IMR-90 (cell line): ENCODE data around the gene GAGE12H. TPM values are rescaled to one million over a fixed set of nuclear protein-coding genes. Genes with fewer than 3 reads are reported as not detected.
"Not testable (repeated sequence)": the region's sequence is repeated elsewhere in the genome, so short reads cannot be mapped to it uniquely, and the experiment has no call there.

Experiments
- ATAC-seq: fragments of 200-7000 bp; cut with Tn5 transposase; 2 replicates; pipeline ENCODE4 v1.9.1; 2020; ENCODE audit warnings: low read depth, mild to moderate bottlenecking, moderate library complexity
- BruUV-seq: library from RNA; stranded (reverse); fragments of 400-500 nt; replicated peaks from 2 replicates; lab custom pipeline; 2021; lab: Mats Ljungman, UMichigan
- CTCF ChIA-PET: fragments of 300-600 bp; formaldehyde crosslinking; extraction: SDS; loops from one replicate; lab custom pipeline; 2021; ENCODE audit warnings: antibody characterized with exemption; lab: Yijun Ruan, JAX
- POLR2A ChIA-PET: fragments of 300-600 bp; sonication (Branson Sonifier 250); formaldehyde crosslinking; loops from one replicate; lab custom pipeline; 2022; ENCODE audit warnings: antibody characterized with exemption; ENCODE audit not compliant: unreplicated experiment; lab: Charles Lee
- DNase-seq: peaks from one replicate; pipeline ENCODE4 v3.0.0; 2013
- H2AFZ ChIP-seq: replicated peaks from 2 replicates; pipeline ENCODE3; 2013; ENCODE audit warnings: low read length, mild to moderate bottlenecking; ENCODE audit not compliant: poor library complexity
- H2AK5ac ChIP-seq: 2 replicates; pipeline ENCODE4 v1.6.1; 2013; ENCODE audit warnings: low read depth, low read length, inconsistent platforms
- H2AK9ac ChIP-seq: replicated peaks from 2 replicates; pipeline ENCODE3; 2013; ENCODE audit warnings: mild to moderate bottlenecking, low read depth, low read length, moderate library complexity; ENCODE audit not compliant: poor library complexity
- H2BK120ac ChIP-seq: 2 replicates; pipeline ENCODE4 v1.6.1; 2013; ENCODE audit warnings: low read depth, low read length, inconsistent platforms
- H2BK15ac ChIP-seq: 3 replicates; pipeline ENCODE4 v1.6.1; 2013; ENCODE audit warnings: low read depth, low read length, inconsistent platforms
- H2BK20ac ChIP-seq: 2 replicates; pipeline ENCODE4 v1.6.1; 2013; ENCODE audit warnings: low read depth, mild to moderate bottlenecking, inconsistent platforms, low read length, moderate library complexity
- H2BK5ac ChIP-seq: 2 replicates; pipeline ENCODE4 v1.6.1; 2013; ENCODE audit warnings: mild to moderate bottlenecking, low read depth, low read length, inconsistent platforms; ENCODE audit not compliant: poor library complexity, severe bottlenecking
- H3K14ac ChIP-seq: replicated peaks from 2 replicates; pipeline ENCODE4 v1.6.1; 2013; ENCODE audit warnings: low read depth, low read length, inconsistent platforms
- H3K18ac ChIP-seq: 2 replicates; pipeline ENCODE4 v1.6.1; 2013; ENCODE audit warnings: low read depth, low read length, control low read depth
- H3K23ac ChIP-seq: 2 replicates; pipeline ENCODE4 v1.6.1; 2013; ENCODE audit warnings: low read depth, low read length, inconsistent platforms
- H3K27ac ChIP-seq: 2 replicates; pipeline ENCODE4 v1.5.1; 2013; ENCODE audit warnings: mild to moderate bottlenecking, control low read depth, low read length; ENCODE audit not compliant: insufficient read depth
- H3K27me3 ChIP-seq: 2 replicates; pipeline ENCODE4 v1.6.1; 2013; ENCODE audit warnings: low read length; ENCODE audit not compliant: control insufficient read depth, insufficient read depth
- H3K36me3 ChIP-seq: 2 replicates; pipeline ENCODE4 v1.6.1; 2013; ENCODE audit warnings: low read length, mixed read lengths; ENCODE audit not compliant: control insufficient read depth, insufficient read depth
- H3K4ac ChIP-seq: 2 replicates; pipeline ENCODE4 v1.6.1; 2013; ENCODE audit warnings: low read depth, low read length, inconsistent platforms
- H3K4me1 ChIP-seq: 2 replicates; pipeline ENCODE4 v1.6.1; 2013; ENCODE audit warnings: low read length, mixed read lengths; ENCODE audit not compliant: control insufficient read depth, insufficient read depth
- H3K4me2 ChIP-seq: 2 replicates; pipeline ENCODE4 v1.6.1; 2013; ENCODE audit warnings: low read depth, mild to moderate bottlenecking, control low read depth, low read length, moderate library complexity
- H3K4me3 ChIP-seq: 2 replicates; pipeline ENCODE4 v1.5.1; 2013; ENCODE audit warnings: low read depth, mild to moderate bottlenecking, control low read depth, low read length, moderate library complexity; ENCODE audit not compliant: insufficient read depth
- H3K56ac ChIP-seq: 2 replicates; pipeline ENCODE4 v1.6.1; 2013; ENCODE audit warnings: low read length, inconsistent platforms; ENCODE audit not compliant: insufficient read depth; ENCODE audit errors: extremely low read depth
- H3K79me1 ChIP-seq, 2 experiments: 2 replicates each; pipeline ENCODE4 v1.6.1; 2013; ENCODE audit warnings: low read length in 2 of 2, inconsistent platforms in 1 of 2, low read depth in 1 of 2
- H3K9ac ChIP-seq: 2 replicates; pipeline ENCODE4 v1.6.1; 2013; ENCODE audit warnings: low read depth, low read length, control low read depth
- H3K9me1 ChIP-seq: 2 replicates; pipeline ENCODE4 v1.6.1; 2013; ENCODE audit warnings: low read length, inconsistent platforms; ENCODE audit not compliant: insufficient read depth
- H3K9me3 ChIP-seq: 2 replicates; pipeline ENCODE4 v1.6.1; 2013; ENCODE audit warnings: low read length; ENCODE audit not compliant: control insufficient read depth, insufficient read depth
- H4K20me1 ChIP-seq: 2 replicates; pipeline ENCODE4 v1.6.1; 2013; ENCODE audit warnings: low read length, inconsistent platforms; ENCODE audit not compliant: insufficient read depth
- H4K5ac ChIP-seq: 2 replicates; pipeline ENCODE4 v1.6.1; 2013; ENCODE audit warnings: mild to moderate bottlenecking, low read depth, low read length, control low read depth
- H4K8ac ChIP-seq, 2 experiments: 2 replicates each; pipeline ENCODE4 v1.6.1; 2013; ENCODE audit warnings: low read depth in 2 of 2, low read length in 2 of 2, control low read depth in 1 of 2, inconsistent platforms in 1 of 2
- H4K91ac ChIP-seq: 2 replicates; pipeline ENCODE4 v1.6.1; 2013; ENCODE audit warnings: low read depth, low read length, inconsistent platforms; ENCODE audit not compliant: insufficient read depth
- WGBS, 2 experiments: methylation state at CpG; one replicate each; pipeline versions ENCODE4 v1.1.5 to v1.1.7; 2013; ENCODE audit warnings: missing lambda C conversion rate in 2 of 2; ENCODE audit not compliant: insufficient read length in 1 of 2; ENCODE audit errors: extremely low coverage in 2 of 2; 5-methylcytosine and 5-hydroxymethylcytosine counted together
- dilution Hi-C: fragments of 300-500 bp; cut with HindIII; formaldehyde crosslinking; loops from one replicate; pipeline ENCODE4 v1.14.3; 2018; ENCODE audit warnings: low sequenced_read_pairs; ENCODE audit not compliant: unreplicated experiment
- in situ Hi-C: fragments of 300-500 bp; cut with MboI; formaldehyde crosslinking; loops from 3 replicates; pipeline ENCODE4 v1.14.3; 2019; ENCODE audit warnings: low sequenced_read_pairs, inconsistent platforms, mixed read lengths
- intact Hi-C: fragments of 100-400 bp; cut with micrococcal nuclease; formaldehyde crosslinking; loops from 2 replicates; pipeline ENCODE4 v1.10.0; 2022
- polyA plus RNA-seq, 3 experiments: library from polyadenylated mRNA; depleted of rRNA; stranded (reverse); fragments of >200 nt; gene quantifications; 2 replicates each; pipeline ENCODE4 v1.2.3, GENCODE V29; 2012; ENCODE audit warnings: low replicate concordance in 1 of 3
- total RNA-seq: library from RNA; depleted of rRNA; stranded (reverse); fragments of >200 nt; gene quantifications from 2 replicates; pipeline ENCODE4 v1.2.3, GENCODE V29; 2012

GAGE12H gene
- total and polyA plus RNA-seq, 2 of the 4 experiments (the other 2 are of a cell fraction) = not detected

DNA sequence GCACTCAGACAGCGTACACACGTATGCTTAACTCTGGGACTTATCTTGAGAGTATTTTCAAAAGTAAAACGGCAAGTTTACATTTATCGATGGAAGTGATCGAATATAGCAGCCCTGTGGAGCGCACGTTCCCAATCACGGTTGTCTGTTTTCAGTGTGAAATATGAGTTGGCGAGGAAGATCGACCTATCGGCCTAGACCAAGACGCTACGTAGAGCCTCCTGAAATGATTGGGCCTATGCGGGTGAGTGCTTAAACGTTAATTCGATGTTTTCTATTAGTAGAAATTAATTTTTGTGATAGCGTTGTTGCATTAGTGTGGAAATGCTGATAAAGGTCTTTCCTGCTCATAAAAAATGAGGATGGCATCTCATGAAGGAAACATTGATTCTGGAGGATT lies 10.7 kb downstream of the GAGE12H start:
- H2BK20ac ChIP-seq, H2BK120ac ChIP-seq, H4K5ac ChIP-seq, DNase-seq, H3K9me1 ChIP-seq, H2BK15ac ChIP-seq, H4K91ac ChIP-seq, H2AK5ac ChIP-seq, H3K4me3 ChIP-seq, CTCF ChIA-PET, ATAC-seq, H3K27me3 ChIP-seq, H3K27ac ChIP-seq, H2AK9ac ChIP-seq, H3K56ac ChIP-seq, H3K9me3 ChIP-seq, H4K20me1 ChIP-seq, H2BK5ac ChIP-seq, H3K4me1 ChIP-seq, H3K23ac ChIP-seq, H3K18ac ChIP-seq, H3K14ac ChIP-seq, dilution Hi-C loops, H3K36me3 ChIP-seq, POLR2A ChIA-PET, in situ Hi-C loops, H4K8ac ChIP-seq, H3K4me2 ChIP-seq, H3K9ac ChIP-seq, intact Hi-C loops, H3K4ac ChIP-seq, H3K79me1 ChIP-seq, BruUV-seq, H2AFZ ChIP-seq: not testable (repeated sequence)
- WGBS, 2 experiments = no CpG with 5 or more reads among the region's 17 CpGs

- H3K4ac ChIP-seq, H4K91ac ChIP-seq, ATAC-seq, H4K8ac ChIP-seq, H3K4me1 ChIP-seq, dilution Hi-C loops, POLR2A ChIA-PET, intact Hi-C loops, H3K9me1 ChIP-seq, H3K9ac ChIP-seq, H3K18ac ChIP-seq, H3K56ac ChIP-seq, H2BK15ac ChIP-seq, in situ Hi-C loops, H3K36me3 ChIP-seq, H2AK9ac ChIP-seq, H3K4me2 ChIP-seq, H3K27me3 ChIP-seq, H3K23ac ChIP-seq, H3K27ac ChIP-seq, CTCF ChIA-PET, H2AFZ ChIP-seq, H4K20me1 ChIP-seq, H2AK5ac ChIP-seq, H2BK120ac ChIP-seq, H2BK20ac ChIP-seq, H3K9me3 ChIP-seq, H3K14ac ChIP-seq, H3K4me3 ChIP-seq, H2BK5ac ChIP-seq, H4K5ac ChIP-seq, H3K79me1 ChIP-seq, BruUV-seq, DNase-seq: not testable (repeated sequence)
- WGBS, 2 experiments = no CpG with 5 or more reads among the region's 16 CpGs
These were observed 19.0 kb downstream of the GAGE12H start, which contains the start of gene GAGE1 for GRCh38 chrX:49598720-49599119. TSS of gene GAGE1 (plus strand) at chrX:49599020. CDS start at chrX:49600175, 1,155 bp downstream.
